Stomach smooth muscle (tissue), 2 donors: Measurements from ENCODE around the gene IGF1R.

Experiments used
- H3K27ac ChIP-seq: one replicate; pipeline ENCODE4 v1.7.0; 2013; ENCODE audit warnings: mild to moderate bottlenecking, low read length, inconsistent platforms
- H3K27me3 ChIP-seq, 2 donors: one replicate each; pipeline ENCODE4 v1.7.0; 2013; ENCODE audit warnings: low read length in 2 of 2; ENCODE audit not compliant: insufficient read depth in 2 of 2, control insufficient read depth in 1 of 2
- H3K36me3 ChIP-seq, 2 donors: one replicate each; pipeline ENCODE4 v1.7.0; 2013; ENCODE audit warnings: low read length in 2 of 2; ENCODE audit not compliant: control insufficient read depth in 2 of 2, insufficient read depth in 2 of 2
- H3K4me1 ChIP-seq: one replicate; pipeline ENCODE4 v1.7.0; 2013; ENCODE audit warnings: low read length; ENCODE audit not compliant: control insufficient read depth, insufficient read depth
- H3K4me3 ChIP-seq, 2 donors: one replicate each; pipeline ENCODE4 v1.7.0; 2013; ENCODE audit warnings: low read length in 2 of 2
- H3K9ac ChIP-seq, 2 donors: one replicate each; pipeline ENCODE4 v1.7.0; 2013; ENCODE audit warnings: low read length in 2 of 2, mild to moderate bottlenecking in 1 of 2
- H3K9me3 ChIP-seq, 2 donors: one replicate each; pipeline ENCODE4 v1.7.0; 2013; ENCODE audit warnings: low read length in 2 of 2; ENCODE audit not compliant: control insufficient read depth in 2 of 2
- donor health status: healthy.
- donor health status: Pancreatic carcinoma.

The IGF1R gene

GRCh38 chr15:98706986-98707385 is 58.6 kb downstream of the IGF1R start:
- Histone ChIP-seq H3K9me3 (peaks cover 2 to 6% of the 10 kb centered on the region in 2 donors), H3K4me1 (peaks cover 26% of the 10 kb centered on the region), H3K27ac (no peak overlapping the region), H3K4me3 (no peak overlapping the region), H3K9ac (no peak overlapping the region), H3K36me3 (peaks cover 6 to 10% of the 10 kb centered on the region in 2 donors), H3K27me3 (no peaks in the 10 kb centered on the region)

- H3K9ac ChIP-seq: no peak overlapping the region
- H3K4me1 ChIP-seq: peaks cover 27% of the 10 kb centered on the region
- peaks cover 2 to 6% of the 10 kb centered on the region in 2 donors for H3K9me3 ChIP-seq
- peaks cover 6 to 10% of the 10 kb centered on the region in 2 donors for H3K36me3 ChIP-seq
- H3K4me3 ChIP-seq: no peak overlapping the region
- H3K27me3 ChIP-seq: no peaks in the 10 kb centered on the region
- H3K27ac ChIP-seq: no peak overlapping the region
Measured at GRCh38 chr15:98708037-98708590, 59.8 kb downstream of the IGF1R start.

GRCh38 chr15:98711810-98712209 is 63.5 kb downstream of the IGF1R start:
- H3K36me3 ChIP-seq: peaks cover 6 to 10% of the 10 kb centered on the region in 2 donors
- peaks cover 42% of the 10 kb centered on the region for H3K4me1 ChIP-seq
- H3K4me3 ChIP-seq: no peak overlapping the region
- no peak overlapping the region for H3K27ac ChIP-seq
- no peaks in the 10 kb centered on the region for H3K27me3 ChIP-seq
- no peak overlapping the region for H3K9ac ChIP-seq
- H3K9me3 ChIP-seq: peaks cover 2 to 6% of the 10 kb centered on the region in 2 donors

- peaks cover 40% of the 10 kb centered on the region for H3K4me1 ChIP-seq
- H3K36me3 ChIP-seq: peaks cover 2 to 4% of the 10 kb centered on the region in 2 donors
- H3K9me3 ChIP-seq: peaks cover 2 to 6% of the 10 kb centered on the region in 2 donors
- H3K27ac ChIP-seq: no peak overlapping the region
- no peak overlapping the region for H3K4me3 ChIP-seq
- H3K9ac ChIP-seq: no peak overlapping the region
- no peaks in the 10 kb centered on the region for H3K27me3 ChIP-seq
Measured at GRCh38 chr15:98712845-98713584, 64.7 kb downstream of the IGF1R start.

- Histone ChIP-seq H3K27me3 (no peaks in the 10 kb centered on the region), H3K4me1 (peaks cover 39% of the 10 kb centered on the region), H3K27ac (no peak overlapping the region), H3K36me3 (peaks cover 2 to 3% of the 10 kb centered on the region in 2 donors), H3K9me3 (peaks cover 2 to 6% of the 10 kb centered on the region in 2 donors), H3K9ac (no peak overlapping the region), H3K4me3 (no peak overlapping the region)
Measured at GRCh38 chr15:98713585-98714001, 65.3 kb downstream of the IGF1R start.

GRCh38 chr15:98714922-98715321 is 66.6 kb downstream of the IGF1R start:
- H3K9ac ChIP-seq: no peak overlapping the region
- peaks cover 41% of the 10 kb centered on the region for H3K4me1 ChIP-seq
- peak overlapping the region in 1 of 2 donors; percentile 1 for H3K4me3 ChIP-seq
- H3K9me3 ChIP-seq: peaks cover 2 to 6% of the 10 kb centered on the region in 2 donors
- H3K27ac ChIP-seq: peak overlapping the region; percentile 58
- H3K36me3 ChIP-seq: peaks cover 2 to 3% of the 10 kb centered on the region in 2 donors
- H3K27me3 ChIP-seq: no peaks in the 10 kb centered on the region

- Histone ChIP-seq H3K9me3 (peaks cover 2 to 6% of the 10 kb centered on the region in 2 donors), H3K27me3 (no peaks in the 10 kb centered on the region), H3K27ac (peak overlapping the region; percentile 58), H3K4me1 (peaks cover 43% of the 10 kb centered on the region), H3K36me3 (peaks cover 2 to 3% of the 10 kb centered on the region in 2 donors), H3K4me3 (peak overlapping the region in 1 of 2 donors; percentile 1), H3K9ac (no peak overlapping the region)
Measured at GRCh38 chr15:98715401-98715800, 67.1 kb downstream of the IGF1R start.

- Histone ChIP-seq H3K9ac (peak overlapping the region in 1 of 2 donors; percentile 36), H3K27me3 (no peaks in the 10 kb centered on the region), H3K4me3 (no peak overlapping the region), H3K4me1 (peaks cover 49% of the 10 kb centered on the region), H3K27ac (peak overlapping the region; percentile 58), H3K9me3 (peaks cover 2 to 6% of the 10 kb centered on the region in 2 donors), H3K36me3 (peaks cover 2 to 3% of the 10 kb centered on the region in 2 donors)
Measured at GRCh38 chr15:98715890-98716443, 67.6 kb downstream of the IGF1R start.

- H3K36me3 ChIP-seq: no peaks in the 10 kb centered on the region
- peaks cover 55% of the 10 kb centered on the region for H3K4me1 ChIP-seq
- no peak overlapping the region for H3K4me3 ChIP-seq
- no peaks in the 10 kb centered on the region for H3K9me3 ChIP-seq
- H3K9ac ChIP-seq: no peak overlapping the region
- no peaks in the 10 kb centered on the region for H3K27me3 ChIP-seq
- no peak overlapping the region for H3K27ac ChIP-seq
Measured at GRCh38 chr15:98717371-98717770, 69.0 kb downstream of the IGF1R start.

- Histone ChIP-seq H3K27me3 (no peaks in the 10 kb centered on the region), H3K9me3 (no peaks in the 10 kb centered on the region), H3K4me1 (peaks cover 59% of the 10 kb centered on the region), H3K36me3 (no peaks in the 10 kb centered on the region), H3K27ac (no peak overlapping the region), H3K9ac (no peak overlapping the region), H3K4me3 (peak overlapping the region in 1 of 2 donors; percentile 52)
Measured at GRCh38 chr15:98717942-98718341, 69.6 kb downstream of the IGF1R start.
